ENCODE results near the gene TTLL13. TPM values are rescaled to one million over a fixed set of nuclear protein-coding genes. Genes with fewer than 3 reads are reported as not detected.

TTLL13 gene
- total and polyA plus RNA-seq, 2 of the 8 experiments (the other 6 are each of a cell fraction or from before 2014, with no cell fraction given) = 0.03 TPM; not detected in 1

DNA sequence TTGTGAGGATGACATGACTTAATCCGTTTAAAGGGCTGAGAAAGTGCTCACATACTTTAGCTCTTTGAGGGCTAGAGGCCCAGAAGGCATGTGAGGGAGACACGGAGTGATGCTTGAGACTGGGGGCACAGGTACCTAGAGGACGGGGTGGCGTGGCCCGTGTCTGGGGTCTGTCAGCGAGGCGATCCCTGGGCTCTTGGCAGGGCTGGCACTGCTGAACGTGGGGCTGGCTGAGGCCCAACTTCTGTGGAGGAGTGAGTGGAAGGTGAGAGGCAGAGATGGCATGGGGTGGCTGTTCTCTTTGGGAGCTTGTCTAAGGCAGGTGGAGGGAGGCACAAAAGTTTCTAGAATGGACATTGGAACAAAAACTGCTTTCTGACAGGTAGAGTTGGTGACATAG is 38.8 kb upstream of the TTLL13 start:
- H2AFZ ChIP-seq (ENCODE audit: low read length) = no peak overlapping the region
- no peak overlapping the region for H4K8ac ChIP-seq (ENCODE audit: extremely low read depth, insufficient read depth, low read length)
- no peak overlapping the region for H3K23ac ChIP-seq (ENCODE audit: insufficient read length)
- H2BK20ac ChIP-seq (ENCODE audit: low read length) = no peak overlapping the region
- no peak overlapping the region for H3K4ac ChIP-seq (replicated peaks; ENCODE audit: insufficient read length, low read depth, low read length)
- H4K5ac ChIP-seq (ENCODE audit: insufficient read length, low read depth, low read length) = no peak overlapping the region
- 99% methylated on average over 8 of the region's 8 CpGs; no CpG with 5 or more reads in 1 of the 2 experiments for WGBS, 2 experiments (ENCODE audit: extremely low coverage in 1 of 2, insufficient coverage in 1 of 2, insufficient read length in 1 of 2, insufficient replicate concordance in 2 of 2, low coverage in 1 of 2, low lambda C conversion rate in 2 of 2, missing lambda C conversion rate in 1 of 2)
- CTCF ChIA-PET (ENCODE audit: partially characterized antibody) = interaction anchor here (0.6 to 12.6 kb wide), 3 partner anchors 7 to 64 kb away, joined by 3 to 182 read pairs (median 115); no protein-coding TSS in a partner anchor
- FAIRE-seq (no peak), DNase-seq (ENCODE audit: low read depth in 1 of 2, low spot score in 2 of 2) (no peak)
- no peak overlapping the region for H3K27ac ChIP-seq (ENCODE audit: low read depth, low read length)
- no peak overlapping the region for H2BK15ac ChIP-seq (ENCODE audit: low read length)
- POLR2A ChIA-PET (ENCODE audit: partially characterized antibody) = interaction anchor here (0.6 to 4.8 kb wide), 3 partner anchors 9 to 70 kb away, joined by 3 to 25 read pairs (median 3); partner anchors contain the start of gene SEMA4B
- H2BK5ac ChIP-seq (ENCODE audit: low read depth, low read length) = peak overlapping the region; percentile 16; the same call in 1 of the 2 replicates
- no peaks in the 10 kb centered on the region for H3K27me3 ChIP-seq (replicated peaks in 1 of 4; ENCODE audit: control insufficient read depth in 3 of 4, extremely low read depth in 1 of 4, insufficient read depth in 3 of 4, low read length in 3 of 4)
- peaks cover 7 to 12% of the 10 kb centered on the region in 2 experiments for H4K20me1 ChIP-seq (replicated peaks in 1 of 2; ENCODE audit: control insufficient read depth in 1 of 2, insufficient read depth in 2 of 2, low read length in 2 of 2)
- H3K18ac ChIP-seq (ENCODE audit: extremely low read depth, low read length) = no peak overlapping the region
- H3K23me2 ChIP-seq (ENCODE audit: low read depth, low read length) = no peaks in the 10 kb centered on the region; the same call in 1 of the 2 replicates
- no peak overlapping the region for H2AK5ac ChIP-seq (ENCODE audit: low read depth, low read length)
- peaks cover 10% of the 10 kb centered on the region; the same call in 1 of the 2 replicates for H3K79me1 ChIP-seq (ENCODE audit: low read depth, low read length)
- no peak overlapping the region for H3K4me2 ChIP-seq (ENCODE audit: insufficient read depth in 1 of 2, low read depth in 2 of 2, low read length in 2 of 2)
- H4K91ac ChIP-seq (replicated peaks; ENCODE audit: insufficient read length, low read length) = no peak overlapping the region
- peaks cover 0 to 3% (median under 1%) of the 10 kb centered on the region in 4 experiments; a peak in 3 of 7 replicates for H3K4me1 ChIP-seq (replicated peaks in 1 of 4; ENCODE audit: control insufficient read depth in 3 of 4, insufficient read depth in 4 of 4, low read length in 3 of 4)
- peaks cover 0 to 42% of the 10 kb centered on the region in 2 experiments; a peak in 2 of 4 replicates for H3K79me2 ChIP-seq (ENCODE audit: control insufficient read depth in 1 of 2, insufficient read depth in 2 of 2, low read length in 2 of 2)
- no peak overlapping the region for H2BK12ac ChIP-seq (ENCODE audit: low read depth, low read length)
- H3K36me3 ChIP-seq (ENCODE audit: control insufficient read depth in 2 of 4, insufficient read depth in 4 of 4, low read length in 3 of 4) = peaks cover 0 to 3% (median under 1%) of the 10 kb centered on the region in 4 experiments; a peak in 1 of 8 replicates
- no peak for TF ChIP-seq GTF2F1 (IDR thresholded peaks at IDR 0.05; ENCODE audit: borderline replicate concordance, low read depth, low read length)
- no peak for TF ChIP-seq NANOG (IDR thresholded peaks at IDR 0.05; ENCODE audit: insufficient read depth, low read depth, low read length, poor library complexity, severe bottlenecking)
- TF ChIP-seq EP300 (IDR thresholded peaks at IDR 0.05; ENCODE audit: borderline replicate concordance in 1 of 2, low read depth in 2 of 2, low read length in 2 of 2) = no peak
- TF ChIP-seq, protein P1, sequence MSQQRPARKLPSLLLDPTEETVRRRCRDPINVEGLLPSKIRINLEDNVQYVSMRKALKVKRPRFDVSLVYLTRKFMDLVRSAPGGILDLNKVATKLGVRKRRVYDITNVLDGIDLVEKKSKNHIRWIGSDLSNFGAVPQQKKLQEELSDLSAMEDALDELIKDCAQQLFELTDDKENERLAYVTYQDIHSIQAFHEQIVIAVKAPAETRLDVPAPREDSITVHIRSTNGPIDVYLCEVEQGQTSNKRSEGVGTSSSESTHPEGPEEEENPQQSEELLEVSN (IDR thresholded peaks at IDR 0.05) = no peak
- no peak for TF ChIP-seq CREB1 (IDR thresholded peaks at IDR 0.05)
- TF ChIP-seq HDAC2 (IDR thresholded peaks at IDR 0.05; ENCODE audit: borderline replicate concordance in 1 of 2, low read depth in 2 of 2, low read length in 2 of 2) = no peak
- TF ChIP-seq KDM1A (IDR thresholded peaks at IDR 0.05; ENCODE audit: borderline replicate concordance, low read length) = no peak
- no peak for TF ChIP-seq SP1 (IDR thresholded peaks at IDR 0.05; ENCODE audit: low read depth, low read length)
- TF ChIP-seq BACH1 (IDR thresholded peaks at IDR 0.05; ENCODE audit: low read length) = no peak
- H3K4me3 ChIP-seq (ENCODE audit: extremely low read depth in 1 of 4, insufficient read depth in 2 of 4, low read depth in 3 of 4, low read length in 4 of 4) = no peak overlapping the region
- no peak overlapping the region for H3K14ac ChIP-seq (ENCODE audit: insufficient read length)
- no peak overlapping the region for H3K9ac ChIP-seq (replicated peaks in 1 of 4; ENCODE audit: extremely low read depth in 1 of 4, low read depth in 3 of 4, low read length in 3 of 4)
- H3K9me3 ChIP-seq (ENCODE audit: insufficient read depth in 2 of 2, low read depth in 1 of 2, low read length in 1 of 2) = no peaks in the 10 kb centered on the region
- no peak overlapping the region for H2BK120ac ChIP-seq (replicated peaks; ENCODE audit: low read depth, low read length)
- H3K56ac ChIP-seq (replicated peaks; ENCODE audit: insufficient read length, low read depth, low read length) = no peak overlapping the region
